LNCAP (cell line): Measurements from ENCODE around the gene ZCCHC4.

ENCODE experiments used
- TF ChIP-seq, protein P1 (sequence below): fragments of 450-650 bp; IDR thresholded peaks from 2 replicates; pipeline ENCODE4 v1.5.1; 2017; ENCODE audit warnings: mild to moderate bottlenecking

ZCCHC4 gene

DNA sequence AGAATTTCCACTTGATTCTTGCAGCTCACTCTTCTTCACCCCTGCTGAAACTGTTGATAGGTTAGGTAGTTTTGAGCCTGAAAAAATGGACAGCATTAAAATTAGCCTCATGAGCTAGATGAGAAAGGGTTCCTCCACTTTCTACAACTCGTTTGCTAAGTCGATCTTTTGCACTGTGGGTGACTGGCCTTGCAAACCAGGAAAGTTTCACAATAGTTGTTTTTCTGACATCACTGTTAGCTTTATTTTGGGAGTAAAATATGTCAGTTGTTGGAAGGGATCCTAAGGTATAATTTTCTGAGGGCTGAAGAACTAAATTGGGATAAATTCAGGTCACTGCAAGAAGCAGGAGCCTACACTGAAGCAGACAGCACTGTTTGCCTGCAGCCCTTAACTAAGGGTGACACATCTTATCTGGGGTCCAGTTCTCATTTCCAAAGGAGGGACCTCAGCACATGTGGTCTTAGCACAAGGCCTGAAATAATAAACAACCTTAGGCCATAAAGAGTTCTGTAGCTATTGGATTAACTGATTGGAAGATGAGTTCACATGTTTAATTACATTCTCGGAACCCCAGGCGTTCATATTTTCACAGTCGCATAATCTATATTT is 93.6 kb downstream of the ZCCHC4 start:
- TF ChIP-seq, protein P1, sequence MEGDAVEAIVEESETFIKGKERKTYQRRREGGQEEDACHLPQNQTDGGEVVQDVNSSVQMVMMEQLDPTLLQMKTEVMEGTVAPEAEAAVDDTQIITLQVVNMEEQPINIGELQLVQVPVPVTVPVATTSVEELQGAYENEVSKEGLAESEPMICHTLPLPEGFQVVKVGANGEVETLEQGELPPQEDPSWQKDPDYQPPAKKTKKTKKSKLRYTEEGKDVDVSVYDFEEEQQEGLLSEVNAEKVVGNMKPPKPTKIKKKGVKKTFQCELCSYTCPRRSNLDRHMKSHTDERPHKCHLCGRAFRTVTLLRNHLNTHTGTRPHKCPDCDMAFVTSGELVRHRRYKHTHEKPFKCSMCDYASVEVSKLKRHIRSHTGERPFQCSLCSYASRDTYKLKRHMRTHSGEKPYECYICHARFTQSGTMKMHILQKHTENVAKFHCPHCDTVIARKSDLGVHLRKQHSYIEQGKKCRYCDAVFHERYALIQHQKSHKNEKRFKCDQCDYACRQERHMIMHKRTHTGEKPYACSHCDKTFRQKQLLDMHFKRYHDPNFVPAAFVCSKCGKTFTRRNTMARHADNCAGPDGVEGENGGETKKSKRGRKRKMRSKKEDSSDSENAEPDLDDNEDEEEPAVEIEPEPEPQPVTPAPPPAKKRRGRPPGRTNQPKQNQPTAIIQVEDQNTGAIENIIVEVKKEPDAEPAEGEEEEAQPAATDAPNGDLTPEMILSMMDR, result no peak

- TF ChIP-seq, protein P1, result no peak
These were observed 98.4 kb downstream of the ZCCHC4 start for GRCh38 chr4:25410820-25411529.

DNA sequence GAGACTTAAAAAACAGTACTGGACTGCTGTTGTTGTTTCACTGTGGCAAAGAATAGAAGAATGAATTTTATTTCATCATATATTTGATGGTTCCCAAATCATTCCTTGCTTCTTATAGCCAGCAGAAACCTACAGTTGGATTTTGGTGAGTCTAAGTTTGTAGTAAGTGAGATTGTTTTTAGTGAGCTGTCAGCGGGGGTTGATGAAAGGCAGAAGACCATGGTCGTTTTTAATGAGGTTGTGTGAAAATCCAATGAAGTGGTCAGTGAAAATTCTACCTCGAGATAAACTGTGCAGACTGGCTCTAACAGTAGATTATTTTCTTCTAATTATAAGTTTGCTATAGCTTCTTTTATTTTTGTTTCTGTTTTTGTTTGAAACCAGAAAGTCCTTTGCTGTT is 100.7 kb downstream of the ZCCHC4 start:
- TF ChIP-seq, protein P1, result no peak

- TF ChIP-seq, protein P1, result no peak
These were observed 104.4 kb downstream of the ZCCHC4 start for GRCh38 chr4:25417014-25417413.
